Erythroblast (primary cell): Measurements from ENCODE around the gene RNLS.

Source experiments
- GATA1 ChIP-seq: IDR thresholded peaks from 2 replicates; pipeline ENCODE4 v1.6.1; 2011; ENCODE audit warnings: low read depth, mild to moderate bottlenecking, control low read depth, low read length, moderate library complexity
- POLR2A ChIP-seq: IDR thresholded peaks from 2 replicates; pipeline ENCODE4 v1.6.1; 2011; ENCODE audit warnings: mild to moderate bottlenecking, low read length

- TF ChIP-seq POLR2A (no peak), GATA1 (no peak)
Observed at GRCh38 chr10:88528201-88528600, 54.9 kb downstream of the RNLS start.
